Stimulated activated memory B cell treated with anti-CD40 and anti-IgM and Interleukin-4, amounts not matched to agents 10 μg/mL and 1 μg/mL and 100 μg/mL, for 72 hours (primary cell): ENCODE results near the gene NEUROD4.
A peak's percentile ranks its signal among the peaks of the same experiment; 100 is the strongest.

Experiments
- ATAC-seq: fragments of 150-1000 bp; cut with Tn5 transposase; 2 replicates; pipeline ENCODE4 v1.10.0; 2021
- H3K27ac Mint-ChIP-seq: one replicate; pipeline ENCODE4 v1.8.0; 2022; ENCODE audit warnings: mild to moderate bottlenecking, mixed read lengths
- H3K27me3 Mint-ChIP-seq: one replicate; pipeline ENCODE4 v1.8.0; 2022; ENCODE audit warnings: mixed read lengths
- H3K36me3 Mint-ChIP-seq: one replicate; pipeline ENCODE4 v1.8.0; 2022; ENCODE audit warnings: mixed read lengths
- H3K4me1 Mint-ChIP-seq: one replicate; pipeline ENCODE4 v1.8.0; 2022; ENCODE audit warnings: mixed read lengths
- H3K4me3 Mint-ChIP-seq: one replicate; pipeline ENCODE4 v1.8.0; 2022; ENCODE audit warnings: mild to moderate bottlenecking, moderate library complexity, mixed read lengths
- H3K9me3 Mint-ChIP-seq: one replicate; pipeline ENCODE4 v1.8.0; 2022; ENCODE audit warnings: mixed read lengths

NEUROD4 gene

GRCh38 chr12:55065535-55065934, 45.8 kb downstream of the NEUROD4 start:
- Mint-ChIP-seq H3K36me3 (no peaks in the 10 kb centered on the region), H3K4me1 (peaks cover 7% of the 10 kb centered on the region), H3K4me3 (no peak overlapping the region), H3K27ac (no peak overlapping the region), H3K27me3 (no peaks in the 10 kb centered on the region), H3K9me3 (no peaks in the 10 kb centered on the region)
- no peak for ATAC-seq

GRCh38 chr12:55067701-55068100, 47.9 kb downstream of the NEUROD4 start:
- H3K36me3 Mint-ChIP-seq: no peaks in the 10 kb centered on the region

GRCh38 chr12:55068416-55069010, 48.7 kb downstream of the NEUROD4 start:
- H3K27ac Mint-ChIP-seq: no peak overlapping the region
- H3K27me3 Mint-ChIP-seq: no peaks in the 10 kb centered on the region
- H3K4me3 Mint-ChIP-seq: no peak overlapping the region
- peak; percentile 49 for ATAC-seq
- no peaks in the 10 kb centered on the region for H3K9me3 Mint-ChIP-seq
- peaks cover 7% of the 10 kb centered on the region for H3K4me1 Mint-ChIP-seq
- H3K36me3 Mint-ChIP-seq: no peaks in the 10 kb centered on the region

More at GRCh38 chr12:55067701-55068100, 47.9 kb downstream of the NEUROD4 start:
- H3K4me3 Mint-ChIP-seq: no peak overlapping the region
- no peaks in the 10 kb centered on the region for H3K27me3 Mint-ChIP-seq
- ATAC-seq: no peak
- no peaks in the 10 kb centered on the region for H3K9me3 Mint-ChIP-seq
- no peak overlapping the region for H3K27ac Mint-ChIP-seq
- H3K4me1 Mint-ChIP-seq: peaks cover 7% of the 10 kb centered on the region

GRCh38 chr12:55072083-55072482, 52.3 kb downstream of the NEUROD4 start:
- peak; percentile 80 for ATAC-seq
- H3K27me3 Mint-ChIP-seq: peaks cover 13% of the 10 kb centered on the region
- no peaks in the 10 kb centered on the region for H3K36me3 Mint-ChIP-seq
- H3K9me3 Mint-ChIP-seq: no peaks in the 10 kb centered on the region
- no peak overlapping the region for H3K27ac Mint-ChIP-seq
- H3K4me3 Mint-ChIP-seq: no peak overlapping the region
- peaks cover 14% of the 10 kb centered on the region for H3K4me1 Mint-ChIP-seq

DNA sequence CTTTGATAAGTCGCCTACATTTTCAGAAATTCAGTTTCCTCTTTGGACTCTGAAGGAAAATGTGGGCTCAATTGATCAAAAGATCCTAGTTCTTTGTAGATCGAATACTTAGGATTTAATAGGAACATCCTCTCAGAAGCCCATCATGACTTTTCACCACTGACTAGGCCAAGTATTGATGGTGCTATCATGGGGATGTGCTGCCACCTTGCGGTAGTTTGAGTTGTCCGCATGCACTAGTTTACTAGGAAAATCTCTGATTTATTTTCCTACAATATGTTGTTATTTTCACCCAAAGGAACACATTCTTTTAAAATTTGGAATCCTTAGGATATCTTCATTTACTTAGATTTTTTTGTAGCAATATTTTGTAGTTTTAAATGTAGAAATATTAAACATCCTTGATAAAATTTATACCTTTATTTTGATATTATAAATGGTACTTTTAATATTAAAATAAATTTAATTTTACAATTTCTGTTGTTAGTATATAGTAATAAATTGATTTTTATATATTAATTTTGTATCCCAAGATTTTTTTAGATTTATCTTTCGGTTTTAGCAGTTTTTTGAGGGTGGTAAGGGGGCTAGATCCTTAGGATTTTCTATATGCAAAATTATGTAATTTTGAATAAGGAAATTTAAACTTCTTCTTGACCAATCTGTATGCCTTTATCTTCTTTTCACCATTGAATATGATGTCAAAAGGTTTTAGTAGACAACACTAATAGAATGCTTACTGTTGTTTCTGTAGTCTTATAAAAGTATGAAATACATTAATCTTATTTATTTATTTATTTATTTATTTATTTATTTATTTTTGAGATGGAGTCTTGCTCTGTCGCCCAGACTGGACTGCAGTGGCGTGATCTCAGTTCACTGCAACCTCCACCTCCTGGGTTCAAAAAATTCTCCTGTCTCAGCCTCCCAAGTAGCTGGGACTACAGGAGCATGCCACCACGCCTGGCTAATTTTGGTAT, 53.6 kb downstream of the NEUROD4 start:
- H3K36me3 Mint-ChIP-seq: no peaks in the 10 kb centered on the region

DNA sequence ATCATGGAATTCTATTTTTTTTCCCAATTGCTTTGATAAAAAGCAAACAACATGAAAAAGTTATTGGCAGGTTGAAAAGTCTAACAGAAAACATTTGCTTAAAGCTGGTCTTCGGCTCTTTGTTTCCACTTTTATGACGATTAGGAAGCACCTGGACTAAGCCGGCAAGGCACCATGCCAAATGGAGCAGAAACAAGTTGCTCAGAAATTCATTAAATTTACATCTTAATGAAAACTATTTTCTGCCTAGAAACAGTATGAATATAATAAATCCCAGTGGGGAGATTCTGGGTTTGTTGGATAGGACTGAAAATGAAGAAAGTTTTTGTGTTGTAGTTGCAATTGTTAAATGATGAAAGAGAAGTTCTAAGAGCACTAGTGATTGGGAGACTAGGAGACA, 55.0 kb downstream of the NEUROD4 start:
- H3K27ac Mint-ChIP-seq: peak overlapping the region; percentile 32
- H3K9me3 Mint-ChIP-seq: peaks cover 4% of the 10 kb centered on the region
- H3K36me3 Mint-ChIP-seq: no peaks in the 10 kb centered on the region
- ATAC-seq: no peak
- H3K27me3 Mint-ChIP-seq: peaks cover 35% of the 10 kb centered on the region
- H3K4me1 Mint-ChIP-seq: peaks cover 14% of the 10 kb centered on the region
- no peak overlapping the region for H3K4me3 Mint-ChIP-seq

More for the DNA sequence above, 53.6 kb downstream of the NEUROD4 start:
- H3K27ac Mint-ChIP-seq: no peak overlapping the region
- H3K27me3 Mint-ChIP-seq: peaks cover 20% of the 10 kb centered on the region
- peak; percentile 70 for ATAC-seq
- no peaks in the 10 kb centered on the region for H3K9me3 Mint-ChIP-seq
- peaks cover 14% of the 10 kb centered on the region for H3K4me1 Mint-ChIP-seq
- no peak overlapping the region for H3K4me3 Mint-ChIP-seq
